Activated naive CD4-positive, alpha-beta T cell treated with anti-CD3 and anti-CD28 coated beads, Interleukin-2, amount 10 ng/mL, durations not matched to agents 7 days and 5 days (primary cell): ENCODE results near the gene ITGA3.
A peak's percentile ranks its signal among the peaks of the same experiment; 100 is the strongest.

ENCODE experiments used
- CTCF ChIA-PET: fragments of 350-600 bp; sonication (Branson Sonifier 250); formaldehyde crosslinking; loops from one replicate; lab custom pipeline; 2021; ENCODE audit warnings: antibody characterized with exemption; lab: Charles Lee
- DNase-seq: peaks from one replicate; pipeline ENCODE4 v3.0.0-alpha.2; 2020
- H3K27ac Mint-ChIP-seq: one replicate; pipeline ENCODE4 v1.8.0; 2021; ENCODE audit warnings: mild to moderate bottlenecking, moderate library complexity, mixed read lengths
- H3K27me3 Mint-ChIP-seq: one replicate; pipeline ENCODE4 v1.8.0; 2021; ENCODE audit warnings: mild to moderate bottlenecking, mixed read lengths
- H3K36me3 Mint-ChIP-seq: one replicate; pipeline ENCODE4 v1.8.0; 2021; ENCODE audit warnings: mixed read lengths
- H3K4me1 Mint-ChIP-seq: one replicate; pipeline ENCODE4 v1.8.0; 2021; ENCODE audit warnings: mixed read lengths
- H3K4me3 Mint-ChIP-seq: one replicate; pipeline ENCODE4 v1.8.0; 2021; ENCODE audit warnings: mild to moderate bottlenecking, moderate library complexity, mixed read lengths
- H3K9me3 Mint-ChIP-seq: one replicate; pipeline ENCODE4 v1.8.0; 2021; ENCODE audit warnings: mixed read lengths

The ITGA3 gene

DNA sequence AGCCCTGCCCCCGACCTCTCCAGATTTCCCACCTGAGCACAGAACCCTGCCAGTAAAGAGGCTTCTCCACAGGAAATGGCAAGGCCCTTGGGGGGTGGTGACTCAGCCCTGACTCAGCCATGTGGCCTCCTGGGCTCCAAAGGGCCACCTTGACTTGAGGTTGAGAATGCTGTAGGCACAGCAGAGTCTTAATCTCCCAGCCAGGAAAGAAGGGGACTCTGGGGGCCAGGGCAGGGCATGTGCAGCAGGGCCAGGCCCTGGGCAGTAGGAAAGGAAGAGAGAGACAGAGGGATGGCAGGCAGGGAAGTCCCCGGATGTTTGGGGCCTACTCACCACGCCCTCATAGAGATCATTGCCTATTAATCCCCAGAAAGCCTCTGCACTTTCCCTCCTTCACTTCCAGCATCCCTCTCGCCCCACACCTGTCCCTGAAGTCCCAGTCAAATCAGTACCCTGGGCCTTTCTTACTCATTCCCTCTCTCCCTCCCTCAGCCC, 4.8 kb upstream of the ITGA3 start:
- Mint-ChIP-seq H3K27me3 (peaks cover 6% of the 10 kb centered on the region), H3K4me1 (peaks cover 24% of the 10 kb centered on the region), H3K9me3 (no peaks in the 10 kb centered on the region), H3K4me3 (no peak overlapping the region), H3K27ac (no peak overlapping the region), H3K36me3 (no peaks in the 10 kb centered on the region)
- CTCF ChIA-PET, result no interaction called here
- DNase-seq, result peak; percentile 65

- Mint-ChIP-seq H3K4me3 (no peak overlapping the region), H3K27ac (no peak overlapping the region), H3K27me3 (peaks cover 10% of the 10 kb centered on the region), H3K36me3 (no peaks in the 10 kb centered on the region), H3K9me3 (no peaks in the 10 kb centered on the region), H3K4me1 (peaks cover 27% of the 10 kb centered on the region)
- CTCF ChIA-PET, result no interaction called here
- no peak for DNase-seq
These were observed 4.3 kb upstream of the ITGA3 start for GRCh38 chr17:50051606-50052005.

DNA sequence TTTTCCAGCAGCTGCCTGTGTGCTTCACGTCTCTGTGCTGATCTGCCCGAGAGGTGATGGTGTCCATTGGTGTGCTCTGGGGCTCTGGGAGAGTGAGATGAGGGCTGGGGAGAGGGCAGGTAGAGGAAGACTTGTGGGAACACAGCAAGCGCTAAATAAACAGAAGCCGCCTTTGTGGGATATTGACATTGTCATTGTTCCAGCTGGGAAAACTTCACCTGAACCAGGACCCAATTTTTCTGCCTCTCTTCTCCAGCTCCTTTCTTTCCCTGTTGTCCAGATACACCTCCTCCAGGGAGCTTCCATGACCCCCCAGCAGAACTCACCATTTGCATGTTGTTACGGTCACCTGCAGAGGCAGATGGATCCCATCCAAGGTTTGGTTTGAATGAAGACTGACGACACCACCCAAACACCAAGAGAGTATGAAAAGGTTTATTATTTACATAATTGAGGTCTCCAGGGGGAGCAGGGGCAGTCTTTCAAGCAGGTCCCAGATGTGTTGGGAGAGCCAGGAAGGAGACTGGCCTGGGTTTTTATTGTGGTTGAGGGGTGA, 3.6 kb upstream of the ITGA3 start:
- peaks cover 17% of the 10 kb centered on the region for H3K27me3 Mint-ChIP-seq
- no peaks in the 10 kb centered on the region for H3K9me3 Mint-ChIP-seq
- no peak for DNase-seq
- CTCF ChIA-PET, result interaction anchor here (6.8 kb wide), 1 partner anchor 25 kb away, joined by 45 read pairs; no protein-coding TSS in a partner anchor
- no peaks in the 10 kb centered on the region for H3K36me3 Mint-ChIP-seq
- no peak overlapping the region for H3K4me3 Mint-ChIP-seq
- peaks cover 34% of the 10 kb centered on the region for H3K4me1 Mint-ChIP-seq
- no peak overlapping the region for H3K27ac Mint-ChIP-seq

DNA sequence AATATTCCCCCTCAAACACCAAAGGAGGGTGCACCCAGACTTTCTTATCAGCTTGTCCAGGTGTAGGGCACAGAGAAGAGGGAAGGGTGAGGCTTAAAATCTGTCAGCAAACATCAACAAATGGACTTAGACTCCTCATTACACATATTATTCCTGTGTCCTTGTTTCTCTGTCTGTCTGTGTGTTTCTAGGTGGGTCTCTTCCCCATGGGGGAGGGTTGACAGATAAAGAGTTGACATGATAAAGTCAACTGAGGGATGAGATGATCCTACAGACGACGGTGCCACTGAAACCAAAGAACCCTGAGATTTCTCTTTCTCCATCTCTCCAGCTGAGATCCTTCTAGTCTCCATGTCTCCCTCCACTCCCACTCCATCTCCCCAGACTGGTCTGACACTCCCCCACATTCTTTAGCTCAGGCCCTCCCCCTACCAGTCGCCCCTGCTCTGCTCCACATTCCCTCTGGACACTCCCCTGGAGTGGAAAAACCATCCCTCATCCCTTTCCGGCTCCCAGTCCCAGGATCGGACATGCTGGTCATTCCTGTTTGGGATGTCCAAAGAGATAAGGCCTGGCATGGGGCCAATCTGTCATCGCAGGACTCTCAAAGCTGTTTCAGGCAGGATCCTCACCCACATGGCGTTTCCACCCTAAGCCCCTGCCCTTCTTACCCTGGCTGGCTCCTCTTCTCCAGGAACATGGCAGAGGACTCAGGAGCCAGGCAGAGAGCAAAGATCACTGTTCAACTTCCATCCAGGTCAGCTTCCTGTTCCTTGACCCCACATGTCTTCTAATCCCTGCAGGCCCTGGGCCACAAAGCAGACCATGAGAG, 2.9 kb upstream of the ITGA3 start:
- Mint-ChIP-seq H3K9me3 (no peaks in the 10 kb centered on the region), H3K4me3 (no peak overlapping the region), H3K36me3 (peaks cover 3% of the 10 kb centered on the region), H3K27ac (no peak overlapping the region), H3K27me3 (peaks cover 24% of the 10 kb centered on the region), H3K4me1 (peaks cover 37% of the 10 kb centered on the region)
- CTCF ChIA-PET, result interaction anchor here (2.2 to 6.8 kb wide), 2 partner anchors 26 to 34 kb away, joined by 11 to 45 read pairs; no protein-coding TSS in a partner anchor
- DNase-seq, result no peak

DNA sequence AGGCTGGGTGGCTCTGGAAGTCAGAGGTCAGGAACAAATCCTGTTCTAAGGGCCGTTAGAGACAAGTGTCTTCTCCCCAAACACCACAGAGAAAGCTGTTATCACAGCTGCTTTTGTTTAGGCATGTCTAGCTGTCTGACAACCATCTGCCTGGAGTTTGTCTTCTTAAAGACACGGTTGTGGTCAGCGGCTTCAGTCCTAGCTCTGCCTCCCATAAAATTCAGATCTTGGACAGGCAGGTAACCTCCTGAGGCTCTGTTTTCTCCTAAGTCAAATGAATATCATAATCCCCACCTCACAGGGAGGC, 2.3 kb upstream of the ITGA3 start:
- CTCF ChIA-PET, result interaction anchor here (0.8 to 6.8 kb wide), 3 partner anchors 26 to 40 kb away, joined by 3 to 45 read pairs (median 11); no protein-coding TSS in a partner anchor
- Mint-ChIP-seq H3K36me3 (peaks cover 3% of the 10 kb centered on the region), H3K27me3 (peaks cover 30% of the 10 kb centered on the region), H3K27ac (no peak overlapping the region), H3K4me1 (peaks cover 39% of the 10 kb centered on the region), H3K4me3 (no peak overlapping the region), H3K9me3 (no peaks in the 10 kb centered on the region)
- DNase-seq, result no peak

GRCh38 chr17:50055055-50055425, 870 bp upstream of the ITGA3 start:
- CTCF ChIA-PET, result interaction anchor here (1.6 to 6.8 kb wide), 3 partner anchors 21 to 32 kb away, joined by 4 to 45 read pairs (median 11); no protein-coding TSS in a partner anchor
- H3K4me3 Mint-ChIP-seq, result peak overlapping the region; percentile 83
- peaks cover 32% of the 10 kb centered on the region for H3K27me3 Mint-ChIP-seq
- H3K36me3 Mint-ChIP-seq, result peaks cover 3% of the 10 kb centered on the region
- no peaks in the 10 kb centered on the region for H3K9me3 Mint-ChIP-seq
- peak overlapping the region; percentile 45 for H3K27ac Mint-ChIP-seq
- peaks cover 37% of the 10 kb centered on the region for H3K4me1 Mint-ChIP-seq
- DNase-seq, result peak; percentile 41

DNA sequence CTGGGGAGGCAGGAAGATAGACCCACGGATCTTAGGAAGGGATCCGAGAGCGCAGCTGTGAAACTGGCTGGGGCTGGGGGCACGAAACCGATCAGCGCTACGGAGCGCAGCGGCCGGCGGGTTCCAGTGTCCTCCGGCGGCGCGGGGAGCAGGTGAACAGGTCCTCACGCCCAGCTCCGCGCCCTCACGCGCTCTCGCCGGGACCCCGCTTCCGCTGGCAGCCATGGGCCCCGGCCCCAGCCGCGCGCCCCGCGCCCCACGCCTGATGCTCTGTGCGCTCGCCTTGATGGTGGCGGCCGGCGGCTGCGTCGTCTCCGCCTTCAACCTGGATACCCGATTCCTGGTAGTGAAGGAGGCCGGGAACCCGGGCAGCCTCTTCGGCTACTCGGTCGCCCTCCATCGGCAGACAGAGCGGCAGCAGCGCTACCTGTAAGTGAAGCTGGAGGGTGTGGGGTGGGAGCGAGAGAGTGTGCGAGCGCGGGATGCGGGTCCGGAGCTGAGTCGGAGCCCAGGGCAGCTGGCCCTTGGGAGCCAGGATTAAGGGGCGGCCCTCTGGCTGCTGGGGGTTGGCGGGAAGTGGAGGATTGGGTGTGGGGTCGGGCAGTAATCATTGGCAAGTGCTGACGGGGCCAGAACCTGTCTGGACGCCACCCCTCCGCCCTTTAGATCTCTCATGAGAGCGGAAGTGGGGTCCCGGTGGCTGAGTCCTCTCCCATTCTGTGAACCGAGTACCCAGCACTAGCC, 479 bp downstream of the ITGA3 start:
- Mint-ChIP-seq H3K4me1 (peaks cover 27% of the 10 kb centered on the region), H3K9me3 (no peaks in the 10 kb centered on the region), H3K36me3 (peaks cover 3% of the 10 kb centered on the region), H3K27me3 (peaks cover 32% of the 10 kb centered on the region), H3K27ac (no peak overlapping the region), H3K4me3 (peak overlapping the region; percentile 83)
- CTCF ChIA-PET, result interaction anchor here (0.7 to 6.8 kb wide), 15 partner anchors 11 to 174 kb away, joined by 3 to 45 read pairs (median 4); no protein-coding TSS in a partner anchor
- DNase-seq, result peak; percentile 76

GRCh38 chr17:50056961-50057330, 1.0 kb downstream of the ITGA3 start:
- no peak overlapping the region for H3K27ac Mint-ChIP-seq
- CTCF ChIA-PET, result interaction anchor here (0.9 to 6.8 kb wide), 14 partner anchors 10 to 55 kb away, joined by 3 to 45 read pairs (median 4); no protein-coding TSS in a partner anchor
- no peaks in the 10 kb centered on the region for H3K9me3 Mint-ChIP-seq
- H3K36me3 Mint-ChIP-seq, result peaks cover 3% of the 10 kb centered on the region
- peaks cover 32% of the 10 kb centered on the region for H3K27me3 Mint-ChIP-seq
- DNase-seq, result no peak
- H3K4me1 Mint-ChIP-seq, result peaks cover 21% of the 10 kb centered on the region
- H3K4me3 Mint-ChIP-seq, result peak overlapping the region; percentile 83

- Mint-ChIP-seq H3K27me3 (peaks cover 32% of the 10 kb centered on the region), H3K9me3 (no peaks in the 10 kb centered on the region), H3K4me3 (peak overlapping the region; percentile 63), H3K27ac (no peak overlapping the region), H3K4me1 (peaks cover 21% of the 10 kb centered on the region), H3K36me3 (peaks cover 3% of the 10 kb centered on the region)
- DNase-seq, result no peak
- CTCF ChIA-PET, result interaction anchor here (1.1 to 6.8 kb wide), 10 partner anchors 9 to 37 kb away, joined by 3 to 45 read pairs (median 6); no protein-coding TSS in a partner anchor
These were observed 1.6 kb downstream of the ITGA3 start for GRCh38 chr17:50057521-50057991.

DNA sequence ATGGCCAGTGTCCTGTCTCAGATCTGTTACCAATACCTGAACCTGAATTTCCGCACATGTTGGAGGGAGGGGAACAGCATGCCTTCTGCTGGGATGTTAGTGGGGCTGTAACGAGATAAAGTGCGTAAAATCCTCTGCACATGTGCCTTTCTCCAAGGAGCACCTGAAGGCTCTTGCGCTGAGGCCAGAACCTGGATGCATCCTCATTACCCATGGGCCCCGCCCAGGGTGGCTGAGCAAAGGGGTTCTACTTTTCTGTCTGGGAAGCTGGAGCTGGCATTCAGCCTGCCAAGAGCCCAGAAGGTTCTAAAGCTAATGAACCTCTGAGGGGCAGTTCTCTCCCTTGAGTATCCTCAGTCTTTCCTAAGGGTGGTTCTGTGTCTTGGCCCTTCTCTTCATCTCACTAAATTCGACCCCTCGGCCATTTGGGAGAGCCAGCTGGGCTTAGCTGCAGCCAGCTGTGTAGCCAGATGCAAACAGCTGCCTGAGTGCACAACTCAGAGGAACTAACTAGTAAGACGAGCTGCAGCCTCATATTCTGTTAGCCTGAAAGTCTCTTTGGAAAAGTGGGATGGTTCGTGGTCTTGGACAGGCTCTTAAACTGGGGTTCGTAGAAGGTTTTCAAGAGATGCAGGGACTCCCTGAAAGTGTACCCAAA, 2.5 kb downstream of the ITGA3 start:
- Mint-ChIP-seq H3K27me3 (peaks cover 27% of the 10 kb centered on the region), H3K4me1 (peaks cover 21% of the 10 kb centered on the region), H3K36me3 (peaks cover 3% of the 10 kb centered on the region), H3K27ac (no peak overlapping the region), H3K9me3 (no peaks in the 10 kb centered on the region), H3K4me3 (no peak overlapping the region)
- CTCF ChIA-PET, result interaction anchor here (1.6 to 6.8 kb wide), 4 partner anchors 9 to 31 kb away, joined by 3 to 45 read pairs (median 13); no protein-coding TSS in a partner anchor
- DNase-seq, result no peak

- peaks cover 25% of the 10 kb centered on the region for H3K27me3 Mint-ChIP-seq
- H3K9me3 Mint-ChIP-seq, result no peaks in the 10 kb centered on the region
- peaks cover 21% of the 10 kb centered on the region for H3K4me1 Mint-ChIP-seq
- no peak overlapping the region for H3K27ac Mint-ChIP-seq
- CTCF ChIA-PET, result interaction anchor here (3.5 kb wide), 1 partner anchor 28 kb away, joined by 12 read pairs; no protein-coding TSS in a partner anchor
- H3K4me3 Mint-ChIP-seq, result no peak overlapping the region
- no peak for DNase-seq
- peaks cover 3% of the 10 kb centered on the region for H3K36me3 Mint-ChIP-seq
These were observed 3.3 kb downstream of the ITGA3 start for GRCh38 chr17:50059256-50059655.

GRCh38 chr17:50059759-50060273, 3.9 kb downstream of the ITGA3 start:
- Mint-ChIP-seq H3K27ac (no peak overlapping the region), H3K4me3 (no peak overlapping the region), H3K9me3 (no peaks in the 10 kb centered on the region), H3K36me3 (peaks cover 3% of the 10 kb centered on the region), H3K4me1 (peaks cover 21% of the 10 kb centered on the region), H3K27me3 (peaks cover 25% of the 10 kb centered on the region)
- CTCF ChIA-PET, result interaction anchor here (0.7 to 3.5 kb wide), 3 partner anchors 26 to 63 kb away, joined by 3 to 12 read pairs (median 3); no protein-coding TSS in a partner anchor
- no peak for DNase-seq
